ENCODE measurements around the gene ITGBL1.

DNA sequence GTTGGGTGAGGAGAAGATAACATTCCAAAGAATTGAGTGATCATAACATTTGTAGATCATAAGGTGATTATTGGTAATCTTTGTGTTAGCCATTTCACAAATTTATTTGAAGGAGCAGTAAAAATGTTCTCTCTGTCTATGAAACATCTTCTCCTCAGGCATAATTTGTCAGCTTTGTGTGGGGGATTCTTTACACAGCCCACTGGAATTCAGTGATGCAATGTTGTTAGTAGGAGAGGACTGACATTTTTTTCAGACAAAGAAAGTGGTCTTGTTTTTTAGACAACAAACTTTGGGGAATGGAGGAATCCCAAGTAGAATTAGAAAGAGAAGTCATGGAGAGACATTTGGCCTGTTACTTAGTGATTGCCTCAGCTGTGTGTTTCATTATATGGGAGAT is 100.3 kb downstream of the ITGBL1 start:
- TF ChIP-seq SP1 (IDR thresholded peaks at IDR 0.05) (no peak), FOXM1 (IDR thresholded peaks at IDR 0.05; ENCODE audit: borderline replicate concordance) (no peak), FOXA1 (IDR thresholded peaks at IDR 0.05) (no peak)
